SK-N-SH (cell line): Measurements from ENCODE around the gene ZNF454. TPM values are rescaled to one million over a fixed set of nuclear protein-coding genes. Genes with fewer than 3 reads are reported as not detected.

Experiments used
- CTCF ChIA-PET: fragments of 300-600, 350-600 bp; formaldehyde crosslinking; extraction: SDS; loops from one replicate; lab custom pipeline; 2021; lab: Yijun Ruan, JAX
- POLR2A ChIA-PET: fragments of 350-600 bp; sonication (Branson Sonifier 250); formaldehyde crosslinking; extraction: SDS; loops from one replicate; lab custom pipeline; 2020; ENCODE audit warnings: antibody characterized with exemption, inconsistent platforms; lab: Yijun Ruan, JAX
- DNase-seq: peaks from one replicate; pipeline ENCODE4 v3.0.0; 2012
- H2AFZ ChIP-seq: fragments of 200-600 bp; sonication (generic); 2 replicates; pipeline ENCODE4 v1.8.1; 2016; ENCODE audit warnings: antibody characterized with exemption, mild to moderate bottlenecking, low read depth
- H3F3A ChIP-seq: fragments of 200-600 bp; sonication (generic); replicated peaks from 2 replicates; pipeline ENCODE3; 2016; ENCODE audit warnings: antibody characterized with exemption, mild to moderate bottlenecking; ENCODE audit not compliant: insufficient read depth
- H3K27ac ChIP-seq, 2 experiments: fragments of 200-500 bp in 1 of 2; fragments of 200-600 bp in 1 of 2; sonication (Bioruptor generic) in 1 of 2; sonication (generic), shearing (Covaris generic) in 1 of 2; 2 replicates each; pipeline versions ENCODE4 v1.5.1 to v1.6.1; 2014 to 2016; ENCODE audit warnings: low read depth in 2 of 2, inconsistent platforms in 1 of 2, low read length in 1 of 2, mild to moderate bottlenecking in 1 of 2, mixed read lengths in 1 of 2
- H3K27me3 ChIP-seq: fragments of 200-600 bp; sonication (generic), shearing (Covaris generic); 2 replicates; pipeline ENCODE4 v1.6.1; 2016; ENCODE audit warnings: mixed run types; ENCODE audit not compliant: insufficient read depth
- H3K36me3 ChIP-seq, 2 experiments: fragments of 200-500 bp in 1 of 2; fragments of 200-600 bp in 1 of 2; sonication (Bioruptor generic) in 1 of 2; sonication (generic) in 1 of 2; replicated peaks in 1 of 2; 2 replicates each; pipeline versions ENCODE3 to v1.5.1; 2014 to 2016; ENCODE audit warnings: low read length in 1 of 2, mild to moderate bottlenecking in 1 of 2; ENCODE audit not compliant: insufficient read depth in 2 of 2, control insufficient read depth in 1 of 2
- H3K4me1 ChIP-seq, 2 experiments: fragments of 200-500 bp in 1 of 2; fragments of 200-600 bp in 1 of 2; sonication (Bioruptor generic) in 1 of 2; sonication (generic), shearing (Covaris generic) in 1 of 2; 2 replicates each; pipeline versions ENCODE4 v1.5.1 to v1.6.1; 2014 to 2016; ENCODE audit warnings: low read depth in 1 of 2, low read length in 1 of 2, mixed run types in 1 of 2; ENCODE audit not compliant: insufficient read depth in 2 of 2, control insufficient read depth in 1 of 2
- H3K4me2 ChIP-seq: fragments of 200-600 bp; sonication (generic), shearing (Covaris generic); 2 replicates; pipeline ENCODE4 v1.6.1; 2017; ENCODE audit warnings: mixed run types
- H3K4me3 ChIP-seq, 2 experiments: fragments of 200-500 bp in 1 of 2; fragments of 200-600 bp in 1 of 2; sonication (Bioruptor generic) in 1 of 2; sonication (generic), shearing (Covaris generic) in 1 of 2; 2 replicates each; pipeline versions ENCODE4 v1.5.1 to v1.8.1; 2014 to 2016; ENCODE audit warnings: low read depth in 2 of 2, inconsistent platforms in 1 of 2, low read length in 1 of 2, mild to moderate bottlenecking in 1 of 2, mixed read lengths in 1 of 2, moderate library complexity in 1 of 2
- H3K79me2 ChIP-seq: fragments of 200-600 bp; sonication (generic); 2 replicates; pipeline ENCODE4 v1.8.1; 2017; ENCODE audit warnings: mild to moderate bottlenecking; ENCODE audit not compliant: insufficient read depth
- H3K9ac ChIP-seq: fragments of 200-600 bp; sonication (generic); 2 replicates; pipeline ENCODE4 v1.6.1; 2017; ENCODE audit warnings: mixed run types
- H3K9me2 ChIP-seq: fragments of 200-600 bp; sonication (generic); 2 replicates; pipeline ENCODE4 v1.6.1; 2017; ENCODE audit warnings: mixed run types
- H3K9me3 ChIP-seq: fragments of 200-600 bp; sonication (generic); 2 replicates; pipeline ENCODE4 v1.6.1; 2017; ENCODE audit warnings: mixed run types, mild to moderate bottlenecking, moderate library complexity
- H4K20me1 ChIP-seq: fragments of 200-600 bp; sonication (generic); 2 replicates; pipeline ENCODE4 v1.6.1; 2017; ENCODE audit warnings: mild to moderate bottlenecking, mixed run types; ENCODE audit not compliant: insufficient read depth
- FOXJ3 ChIP-seq: sonication (generic); formaldehyde crosslinking; IDR thresholded peaks from 2 replicates; pipeline ENCODE4 v1.5.1; 2020; ENCODE audit warnings: mild to moderate bottlenecking, missing genetic modification reagents
- GABPA ChIP-seq: IDR thresholded peaks from 2 replicates; pipeline ENCODE4 v1.4.0; 2012; ENCODE audit warnings: low read depth, mild to moderate bottlenecking
- MXI1 ChIP-seq: IDR thresholded peaks from 2 replicates; pipeline ENCODE4 v1.6.1; 2012; ENCODE audit warnings: mild to moderate bottlenecking, low read depth, low read length, improper control_type of control experiment
- PBX3 ChIP-seq: IDR thresholded peaks from 2 replicates; pipeline ENCODE4; 2012
- RAD21 ChIP-seq: IDR thresholded peaks from 2 replicates; pipeline ENCODE4 v1.6.1; 2012; ENCODE audit warnings: mild to moderate bottlenecking, low read length
- RCOR1 ChIP-seq: fragments of 150-350 bp; IDR thresholded peaks from 2 replicates; pipeline ENCODE4 v1.6.1; 2017; ENCODE audit warnings: antibody characterized with exemption, low read length
- SMC3 ChIP-seq: IDR thresholded peaks from 2 replicates; pipeline ENCODE4 v1.6.1; 2012; ENCODE audit warnings: low read depth, low read length, improper control_type of control experiment
- USF1 ChIP-seq: IDR thresholded peaks from 2 replicates; pipeline ENCODE4 v1.4.0; 2012; ENCODE audit warnings: low read depth, borderline replicate concordance
- USF2 ChIP-seq: fragments of 150-350 bp; IDR thresholded peaks from 2 replicates; pipeline ENCODE4 v1.6.1; 2017; ENCODE audit warnings: antibody characterized with exemption, low read length, low read depth, borderline replicate concordance
- YY1 ChIP-seq: IDR thresholded peaks from 2 replicates; pipeline ENCODE4 v1.4.0; 2012; ENCODE audit warnings: low read depth, mild to moderate bottlenecking
- WGBS: methylation state at CpG from one replicate; pipeline ENCODE4 v1.1.6; 2017; ENCODE audit warnings: low lambda C conversion rate; 5-methylcytosine and 5-hydroxymethylcytosine counted together
- polyA plus RNA-seq, 3 experiments: library from polyadenylated mRNA; depleted of rRNA; stranded (reverse); fragments of >200 nt; gene quantifications; 2 replicates each; pipeline ENCODE4 v1.2.3, GENCODE V29; 2012
- TF ChIP-seq, protein P1 (sequence below): IDR thresholded peaks from 2 replicates; pipeline ENCODE4 v1.6.1; 2012; ENCODE audit warnings: mild to moderate bottlenecking, low read depth, low read length, moderate library complexity

Gene ZNF454
- polyA plus RNA-seq, 1 of the 3 experiments (the other 2 are of a cell fraction), result 0.15 TPM

- H3K27ac ChIP-seq, result no peak overlapping the region
- no peaks in the 10 kb centered on the region for H3K9me3 ChIP-seq
- CTCF ChIA-PET, result no interaction called here
These were observed 48.3 kb downstream of the ZNF454 start for GRCh38 chr5:178989311-178989710.

DNA sequence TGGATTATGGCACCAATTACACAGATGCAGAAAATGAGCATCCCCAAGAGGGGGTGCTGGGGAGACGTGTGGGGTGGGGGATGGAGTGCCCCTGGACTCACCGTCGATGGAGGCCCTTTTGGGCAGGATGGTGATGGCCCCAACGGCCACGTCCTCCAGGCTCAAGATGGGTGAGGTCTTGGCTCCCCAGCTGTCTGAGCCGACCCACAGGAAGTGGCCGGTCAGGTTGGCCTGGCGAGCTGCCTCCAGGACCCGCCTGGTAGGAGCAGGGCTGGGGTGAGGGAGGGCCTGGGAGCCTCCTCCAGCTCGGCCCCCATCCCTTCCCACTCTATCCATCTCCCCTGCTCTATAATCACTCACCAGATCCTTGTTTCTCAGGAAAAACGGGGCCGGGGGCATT lies 49.5 kb downstream of the ZNF454 start:
- no peak for DNase-seq
- no peaks in the 10 kb centered on the region for H3F3A ChIP-seq
- 36% methylated on average over 3 of the region's 12 CpGs for WGBS
- TF ChIP-seq RCOR1, result no peak
- no peak for TF ChIP-seq RAD21
- TF ChIP-seq USF1, result no peak
- TF ChIP-seq GABPA, result no peak
- TF ChIP-seq FOXJ3 (CRISPR knock-in tag), result no peak
- TF ChIP-seq, protein P1, sequence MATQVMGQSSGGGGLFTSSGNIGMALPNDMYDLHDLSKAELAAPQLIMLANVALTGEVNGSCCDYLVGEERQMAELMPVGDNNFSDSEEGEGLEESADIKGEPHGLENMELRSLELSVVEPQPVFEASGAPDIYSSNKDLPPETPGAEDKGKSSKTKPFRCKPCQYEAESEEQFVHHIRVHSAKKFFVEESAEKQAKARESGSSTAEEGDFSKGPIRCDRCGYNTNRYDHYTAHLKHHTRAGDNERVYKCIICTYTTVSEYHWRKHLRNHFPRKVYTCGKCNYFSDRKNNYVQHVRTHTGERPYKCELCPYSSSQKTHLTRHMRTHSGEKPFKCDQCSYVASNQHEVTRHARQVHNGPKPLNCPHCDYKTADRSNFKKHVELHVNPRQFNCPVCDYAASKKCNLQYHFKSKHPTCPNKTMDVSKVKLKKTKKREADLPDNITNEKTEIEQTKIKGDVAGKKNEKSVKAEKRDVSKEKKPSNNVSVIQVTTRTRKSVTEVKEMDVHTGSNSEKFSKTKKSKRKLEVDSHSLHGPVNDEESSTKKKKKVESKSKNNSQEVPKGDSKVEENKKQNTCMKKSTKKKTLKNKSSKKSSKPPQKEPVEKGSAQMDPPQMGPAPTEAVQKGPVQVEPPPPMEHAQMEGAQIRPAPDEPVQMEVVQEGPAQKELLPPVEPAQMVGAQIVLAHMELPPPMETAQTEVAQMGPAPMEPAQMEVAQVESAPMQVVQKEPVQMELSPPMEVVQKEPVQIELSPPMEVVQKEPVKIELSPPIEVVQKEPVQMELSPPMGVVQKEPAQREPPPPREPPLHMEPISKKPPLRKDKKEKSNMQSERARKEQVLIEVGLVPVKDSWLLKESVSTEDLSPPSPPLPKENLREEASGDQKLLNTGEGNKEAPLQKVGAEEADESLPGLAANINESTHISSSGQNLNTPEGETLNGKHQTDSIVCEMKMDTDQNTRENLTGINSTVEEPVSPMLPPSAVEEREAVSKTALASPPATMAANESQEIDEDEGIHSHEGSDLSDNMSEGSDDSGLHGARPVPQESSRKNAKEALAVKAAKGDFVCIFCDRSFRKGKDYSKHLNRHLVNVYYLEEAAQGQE, result no peak
- no peak for TF ChIP-seq PBX3
- no peak for TF ChIP-seq USF2
- TF ChIP-seq SMC3, result no peak
- H3K4me1 ChIP-seq, result no peaks in the 10 kb centered on the region; a peak in 1 of 4 replicates
- no peak overlapping the region for H3K4me2 ChIP-seq
- no peaks in the 10 kb centered on the region for H4K20me1 ChIP-seq
- H3K79me2 ChIP-seq, result no peaks in the 10 kb centered on the region
- ChIA-PET CTCF (no interaction called here), POLR2A (no interaction called here)
- H2AFZ ChIP-seq, result no peak overlapping the region
- no peaks in the 10 kb centered on the region for H3K27me3 ChIP-seq
- H3K4me3 ChIP-seq, result no peak overlapping the region
- H3K36me3 ChIP-seq, result no peaks in the 10 kb centered on the region
- H3K9ac ChIP-seq, result no peak overlapping the region
- no peaks in the 10 kb centered on the region for H3K9me3 ChIP-seq
- no peak overlapping the region for H3K27ac ChIP-seq
- no peaks in the 10 kb centered on the region for H3K9me2 ChIP-seq

More at GRCh38 chr5:178989311-178989710, 48.3 kb downstream of the ZNF454 start:
- Histone ChIP-seq H3K79me2 (no peaks in the 10 kb centered on the region), H3K4me3 (no peak overlapping the region), H3K27me3 (no peaks in the 10 kb centered on the region), H2AFZ (no peak overlapping the region), H4K20me1 (no peaks in the 10 kb centered on the region), H3K36me3 (no peaks in the 10 kb centered on the region), H3K9ac (no peak overlapping the region), H3K4me2 (no peak overlapping the region), H3F3A (no peaks in the 10 kb centered on the region), H3K9me2 (no peaks in the 10 kb centered on the region), H3K4me1 (no peaks in the 10 kb centered on the region; a peak in 1 of 4 replicates)
- TF ChIP-seq GABPA (no peak), YY1 (no peak), MXI1 (no peak)
- no peak for DNase-seq
- 71% methylated on average over 5 of the region's 7 CpGs for WGBS
- POLR2A ChIA-PET, result interaction anchor here (0.5 kb wide), 1 partner anchor 53 kb away, joined by 4 read pairs; no protein-coding TSS in a partner anchor
